ENCODE measurements around the gene MACROD2. TPM values are rescaled to one million over a fixed set of nuclear protein-coding genes. Genes with fewer than 3 reads are reported as not detected.

Gene MACROD2
- total RNA-seq, 3 donors from 2014 or later = 3.2 to 7.6 (median 6.4) TPM

- Histone ChIP-seq H3K4me1 (ENCODE audit: low read depth) (no peaks in the 10 kb centered on the region), H3K9me3 (no peaks in the 10 kb centered on the region), H3K4me3 (no peak overlapping the region), H3K36me3 (ENCODE audit: low read depth) (no peaks in the 10 kb centered on the region)
- ATAC-seq (no peak), DNase-seq (no peak)
- TF ChIP-seq CTCF (IDR thresholded peaks at IDR 0.05) = no peak
- intact Hi-C loops (cut with DNase I, micrococcal nuclease) = no loop called here
Observed at GRCh38 chr20:15895560-15896084, 1900.3 kb downstream of the MACROD2 start.

- no peak for TF ChIP-seq CTCF (IDR thresholded peaks at IDR 0.05)
- ATAC-seq (no peak), DNase-seq (no peak)
- intact Hi-C loops (cut with DNase I, micrococcal nuclease) = no loop called here
- Histone ChIP-seq H3K9me3 (no peaks in the 10 kb centered on the region), H3K4me3 (no peak overlapping the region), H3K36me3 (ENCODE audit: low read depth) (no peaks in the 10 kb centered on the region), H3K4me1 (ENCODE audit: low read depth) (no peaks in the 10 kb centered on the region)
Observed at GRCh38 chr20:15899967-15900366, 1904.7 kb downstream of the MACROD2 start.

GRCh38 chr20:15900443-15900842 lies 1905.1 kb downstream of the MACROD2 start:
- H3K4me1 ChIP-seq (ENCODE audit: low read depth) = no peaks in the 10 kb centered on the region
- H3K4me3 ChIP-seq = no peak overlapping the region
- intact Hi-C loops (cut with DNase I, micrococcal nuclease) = no loop called here
- TF ChIP-seq CTCF (IDR thresholded peaks at IDR 0.05) = no peak
- ATAC-seq = no peak
- DNase-seq = no peak
- no peaks in the 10 kb centered on the region for H3K9me3 ChIP-seq
- H3K36me3 ChIP-seq (ENCODE audit: low read depth) = no peaks in the 10 kb centered on the region

GRCh38 chr20:15902493-15902892 lies 1907.2 kb downstream of the MACROD2 start:
- H3K9me3 ChIP-seq = no peaks in the 10 kb centered on the region
- no peak for TF ChIP-seq CTCF (IDR thresholded peaks at IDR 0.05)
- no peaks in the 10 kb centered on the region for H3K4me1 ChIP-seq (ENCODE audit: low read depth)
- intact Hi-C loops (cut with DNase I, micrococcal nuclease) = no loop called here
- no peaks in the 10 kb centered on the region for H3K36me3 ChIP-seq (ENCODE audit: low read depth)
- no peak overlapping the region for H3K4me3 ChIP-seq
- DNase-seq = no peak
- no peak for ATAC-seq

- no peaks in the 10 kb centered on the region for H3K36me3 ChIP-seq (ENCODE audit: low read depth)
- TF ChIP-seq CTCF (IDR thresholded peaks at IDR 0.05) = no peak
- H3K4me1 ChIP-seq (ENCODE audit: low read depth) = no peaks in the 10 kb centered on the region
- DNase-seq (no peak), ATAC-seq (no peak)
- H3K9me3 ChIP-seq = no peaks in the 10 kb centered on the region
- intact Hi-C loops (cut with DNase I, micrococcal nuclease) = no loop called here
- no peak overlapping the region for H3K4me3 ChIP-seq
Observed at GRCh38 chr20:15905661-15906060, 1910.3 kb downstream of the MACROD2 start.

GRCh38 chr20:15909995-15910394 lies 1914.7 kb downstream of the MACROD2 start:
- ATAC-seq (no peak), DNase-seq (no peak)
- TF ChIP-seq CTCF (IDR thresholded peaks at IDR 0.05) = no peak
- H3K4me3 ChIP-seq = no peak overlapping the region
- no peaks in the 10 kb centered on the region for H3K9me3 ChIP-seq
- intact Hi-C loops (cut with DNase I, micrococcal nuclease) = loop anchor here in 1 of 2 donors (2.0 kb wide), 1 partner anchor 73 kb away; no protein-coding TSS in a partner anchor
- no peaks in the 10 kb centered on the region for H3K36me3 ChIP-seq (ENCODE audit: low read depth)
- H3K4me1 ChIP-seq (ENCODE audit: low read depth) = no peaks in the 10 kb centered on the region
